NCI-H526 (cell line): ENCODE measurements around the gene UBE3B.

Experiments used
- DNase-seq, 2 experiments: peaks; one replicate each; lab custom pipeline; 2025; lab: John Stamatoyannopoulos, UW

Gene UBE3B

DNA sequence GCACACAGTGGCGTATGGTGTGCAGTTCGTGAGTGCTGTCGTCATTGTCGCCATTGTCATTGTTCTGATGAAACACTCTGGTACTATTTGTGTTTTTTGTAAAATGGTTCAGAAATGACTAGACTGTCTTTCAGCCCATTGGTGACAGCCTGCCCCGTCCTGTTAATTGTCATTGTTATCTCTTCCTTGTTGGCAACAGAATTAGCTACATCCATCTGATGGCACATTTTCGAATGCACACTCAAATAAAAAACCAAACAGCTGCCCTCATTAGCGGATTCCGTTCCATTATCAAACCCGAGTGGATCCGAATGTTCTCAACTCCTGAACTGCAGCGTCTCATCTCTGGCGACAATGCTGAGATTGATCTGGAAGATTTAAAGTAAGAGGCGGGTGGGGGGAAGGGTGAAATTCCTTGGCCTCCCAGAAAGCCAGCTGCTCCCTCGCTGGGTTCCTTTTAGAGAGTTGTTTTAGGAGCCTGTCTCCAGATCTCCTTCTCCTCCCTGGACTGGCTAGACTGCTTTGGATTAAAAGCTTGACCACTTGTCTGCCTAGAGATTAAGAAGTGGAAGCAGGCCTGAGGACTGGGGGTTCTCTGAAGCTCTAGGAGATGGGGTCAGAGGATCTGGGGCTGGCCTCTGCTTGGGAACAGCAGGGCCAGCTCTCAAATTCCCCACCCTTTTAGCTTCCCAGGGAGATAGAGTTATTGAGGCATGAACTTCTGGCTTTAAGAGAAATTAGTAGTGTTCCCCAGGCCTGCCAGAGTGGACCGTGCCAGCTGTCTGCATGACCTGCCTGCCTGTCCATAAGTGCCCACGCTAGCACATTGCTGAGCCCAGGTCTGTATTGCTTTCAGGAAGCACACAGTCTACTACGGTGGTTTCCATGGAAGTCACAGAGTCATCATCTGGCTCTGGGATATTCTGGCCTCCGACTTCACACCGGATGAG lies 52.5 kb downstream of the UBE3B start:
- no peak for DNase-seq

DNA sequence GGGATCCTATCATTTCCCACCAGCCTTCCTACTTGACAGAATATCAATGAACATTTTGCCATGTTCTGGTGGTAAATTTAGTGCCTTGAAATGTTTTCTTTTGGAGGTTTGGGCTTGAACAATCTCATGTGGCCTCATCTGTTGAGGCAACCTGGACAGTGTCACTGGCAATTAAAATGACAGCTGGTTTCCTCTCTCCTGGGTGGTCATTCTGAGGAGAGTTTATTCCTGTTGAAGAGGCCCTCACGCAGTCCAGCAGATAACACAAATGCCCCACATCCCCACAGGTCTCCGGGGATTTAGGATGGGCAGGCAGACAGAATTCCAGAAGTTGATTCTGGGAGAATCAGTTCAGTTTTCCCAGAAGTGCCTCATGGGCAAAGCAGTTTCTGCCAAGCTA lies 54.0 kb downstream of the UBE3B start:
- DNase-seq: no peak

DNA sequence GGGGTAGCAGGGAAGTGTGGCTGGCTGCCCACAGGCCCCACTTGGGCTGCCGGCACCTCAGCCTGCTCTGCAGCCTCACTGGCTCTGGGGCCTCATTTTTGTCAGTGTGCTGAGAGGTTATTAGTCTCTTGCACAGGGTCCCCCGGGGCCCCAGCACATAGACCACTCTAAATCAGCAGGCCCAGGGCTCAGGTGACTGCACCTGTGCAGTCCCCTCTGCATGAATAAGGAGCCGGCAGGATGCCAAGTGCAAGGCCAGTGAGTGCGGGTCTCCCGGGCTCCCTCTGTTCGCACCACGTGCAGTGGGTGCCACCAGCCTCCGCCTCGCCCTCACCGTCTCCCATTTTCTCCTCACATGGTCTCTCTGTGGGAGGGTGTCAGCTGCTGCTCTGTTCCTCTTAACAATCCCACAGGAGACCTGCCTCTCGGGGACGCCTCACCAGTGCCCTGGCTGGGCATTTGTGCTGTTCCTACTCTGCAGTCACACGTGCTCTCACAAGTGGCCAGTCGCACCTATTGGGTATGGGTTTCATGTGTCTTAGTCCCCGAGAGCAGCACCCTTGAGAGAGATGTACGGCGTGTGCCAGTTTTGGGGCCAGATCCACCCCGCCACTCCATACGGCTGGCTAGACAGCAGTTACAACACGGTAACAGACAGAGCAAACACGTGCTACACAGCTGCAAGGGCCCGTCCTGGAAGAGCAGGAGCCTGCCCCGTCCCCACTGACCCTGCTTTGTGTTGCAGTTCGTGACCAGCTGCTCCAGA lies 55.5 kb downstream of the UBE3B start:
- no peak for DNase-seq

DNA sequence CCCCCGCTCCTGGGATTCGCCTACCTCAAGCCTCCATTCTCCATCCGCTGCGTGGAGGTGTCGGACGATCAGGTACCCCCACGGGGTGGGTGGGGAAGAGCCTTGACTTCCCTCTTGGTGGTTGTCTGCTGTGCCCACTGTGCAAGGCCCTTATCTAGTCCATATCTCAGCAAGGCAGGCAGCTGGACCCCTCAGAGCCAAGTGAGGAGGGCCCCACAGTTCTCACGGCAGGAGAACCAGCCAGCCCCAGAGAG lies 56.0 kb downstream of the UBE3B start:
- no peak for DNase-seq

DNA sequence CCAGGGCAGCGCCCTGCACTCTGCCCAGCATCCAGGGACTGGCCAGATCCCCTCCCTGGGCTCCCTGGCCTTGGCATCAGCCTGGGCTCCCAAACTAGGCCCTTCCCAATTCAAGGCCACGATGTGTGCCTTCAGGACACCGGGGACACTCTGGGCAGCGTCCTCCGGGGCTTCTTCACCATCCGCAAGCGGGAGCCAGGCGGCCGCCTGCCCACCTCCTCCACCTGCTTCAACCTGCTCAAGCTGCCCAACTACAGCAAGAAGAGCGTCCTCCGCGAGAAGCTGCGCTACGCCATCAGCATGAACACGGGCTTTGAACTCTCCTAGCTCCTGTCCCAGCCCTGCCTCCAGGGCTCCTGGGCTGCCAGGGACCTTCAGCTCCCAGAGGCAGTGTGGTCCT lies 57.0 kb downstream of the UBE3B start:
- no peak for DNase-seq

DNA sequence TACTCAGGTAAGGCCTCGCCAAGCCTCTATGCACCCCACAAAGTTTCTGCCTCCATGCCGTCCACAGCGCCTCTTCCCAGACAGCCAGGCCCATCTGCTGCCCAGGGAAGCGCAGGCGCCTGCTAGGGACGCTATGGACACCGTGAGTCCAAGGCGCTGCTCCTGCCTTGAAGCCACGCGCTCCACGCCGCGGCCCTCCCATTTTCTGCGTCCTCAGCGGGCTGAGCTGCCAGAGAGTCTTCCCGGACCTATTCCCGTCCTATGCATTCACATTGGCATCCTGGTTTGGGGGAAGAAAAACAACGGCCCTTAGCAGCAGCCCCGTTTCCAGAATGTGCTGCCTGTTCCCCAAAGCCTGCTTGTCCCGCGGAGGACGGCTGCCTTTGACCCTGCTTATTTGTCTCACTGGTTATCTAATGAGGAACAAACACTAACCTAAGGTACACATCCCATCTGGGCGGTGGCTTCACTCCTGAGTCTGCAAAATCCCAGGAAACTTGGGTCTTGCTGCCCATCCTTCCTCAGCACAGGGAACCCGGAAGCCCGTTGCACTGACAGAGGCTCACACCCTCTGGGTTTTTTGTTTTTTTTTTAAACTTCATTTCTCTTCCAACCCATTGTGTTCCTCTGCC lies 57.9 kb downstream of the UBE3B start:
- no peak for DNase-seq

DNA sequence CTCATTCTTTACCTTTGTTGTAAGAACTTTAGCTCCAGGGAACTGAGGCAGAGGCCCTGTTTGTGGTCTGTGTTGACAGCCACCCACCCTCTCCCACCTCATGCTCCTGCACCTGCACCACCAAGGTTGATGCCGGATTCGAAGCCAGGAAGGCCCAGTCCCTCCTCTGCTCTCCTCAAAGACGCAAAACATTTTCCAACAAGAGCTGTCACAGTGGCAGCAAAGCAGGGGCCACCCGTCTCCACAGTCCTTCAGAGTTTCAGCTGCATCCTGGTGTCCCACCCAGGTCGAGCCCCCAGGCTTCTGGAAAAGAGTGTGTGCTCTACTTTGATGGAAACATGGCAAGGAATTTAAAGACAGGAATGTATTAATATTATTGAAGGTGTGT lies 58.4 kb downstream of the UBE3B start:
- DNase-seq: no peak

DNA sequence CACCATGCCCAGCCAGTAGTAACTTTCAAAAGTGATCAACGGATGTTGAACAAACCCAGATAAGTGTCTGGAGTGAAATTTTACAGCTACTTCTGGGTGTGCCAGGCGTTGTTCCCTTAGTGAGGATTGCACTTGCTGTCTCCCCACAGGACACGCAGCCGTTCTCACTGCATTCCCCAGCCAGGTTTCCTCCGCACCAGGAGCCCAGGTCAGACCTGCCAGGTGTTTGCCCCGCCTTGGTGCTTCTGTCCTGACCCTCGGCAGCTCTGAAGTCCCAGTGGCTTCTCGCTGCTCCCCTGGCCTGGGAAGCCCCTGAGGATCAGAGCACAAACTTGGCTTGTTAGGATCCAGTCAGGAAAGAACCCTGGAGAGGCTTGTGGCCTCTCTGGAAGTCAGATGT lies 59.7 kb downstream of the UBE3B start:
- no peak for DNase-seq

DNA sequence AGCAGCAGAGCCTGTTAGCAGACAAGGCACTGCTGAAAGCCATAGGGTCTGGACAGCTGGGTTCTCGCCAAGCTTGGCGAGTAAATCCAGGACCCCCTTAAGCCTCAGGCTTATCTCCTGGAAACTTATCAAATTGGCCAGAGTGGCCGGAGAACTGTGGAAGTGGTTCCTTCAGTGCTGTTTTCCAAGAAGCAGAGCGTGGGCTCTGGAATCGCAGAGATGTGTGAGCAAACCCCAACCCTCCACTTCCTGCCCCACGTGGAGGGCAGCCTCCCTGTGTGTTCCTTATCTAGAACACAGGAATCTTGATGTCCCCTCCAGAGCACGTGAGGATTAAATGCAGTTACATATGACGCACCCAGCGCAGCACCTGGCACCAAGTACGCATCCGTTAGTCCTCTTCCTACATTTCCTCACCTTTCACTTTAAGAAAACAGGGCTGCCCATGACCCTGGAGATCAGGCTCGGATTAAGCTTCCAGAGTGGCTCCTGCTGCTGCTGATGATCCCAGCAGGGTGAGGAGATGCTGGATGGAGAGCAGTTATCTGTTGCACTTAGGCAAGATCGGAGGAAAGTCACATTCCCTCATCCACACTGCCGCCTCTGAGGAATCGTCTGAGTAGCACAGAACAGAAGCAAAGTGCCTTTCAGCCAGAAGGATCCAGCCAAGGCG lies 60.9 kb downstream of the UBE3B start:
- DNase-seq: no peak

DNA sequence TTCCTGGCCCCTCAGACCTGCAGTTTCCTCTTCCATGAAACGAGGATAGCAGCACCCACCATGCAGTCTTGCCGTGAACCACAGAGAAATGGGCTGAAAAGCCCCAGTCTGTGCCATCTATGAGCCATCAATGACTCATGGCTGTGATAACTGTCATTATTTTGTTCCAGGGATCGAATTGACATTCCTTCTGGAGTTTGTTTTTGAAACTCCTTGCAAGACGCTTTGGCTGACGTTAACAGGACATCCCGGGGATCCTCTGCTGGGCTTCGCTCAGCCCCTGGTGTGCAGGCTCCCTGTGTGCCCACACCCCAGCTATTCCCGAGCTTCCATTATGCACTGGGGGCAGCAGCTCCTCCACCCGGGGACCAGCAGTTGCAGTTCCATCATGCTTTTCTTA lies 62.1 kb downstream of the UBE3B start:
- DNase-seq: no peak

DNA sequence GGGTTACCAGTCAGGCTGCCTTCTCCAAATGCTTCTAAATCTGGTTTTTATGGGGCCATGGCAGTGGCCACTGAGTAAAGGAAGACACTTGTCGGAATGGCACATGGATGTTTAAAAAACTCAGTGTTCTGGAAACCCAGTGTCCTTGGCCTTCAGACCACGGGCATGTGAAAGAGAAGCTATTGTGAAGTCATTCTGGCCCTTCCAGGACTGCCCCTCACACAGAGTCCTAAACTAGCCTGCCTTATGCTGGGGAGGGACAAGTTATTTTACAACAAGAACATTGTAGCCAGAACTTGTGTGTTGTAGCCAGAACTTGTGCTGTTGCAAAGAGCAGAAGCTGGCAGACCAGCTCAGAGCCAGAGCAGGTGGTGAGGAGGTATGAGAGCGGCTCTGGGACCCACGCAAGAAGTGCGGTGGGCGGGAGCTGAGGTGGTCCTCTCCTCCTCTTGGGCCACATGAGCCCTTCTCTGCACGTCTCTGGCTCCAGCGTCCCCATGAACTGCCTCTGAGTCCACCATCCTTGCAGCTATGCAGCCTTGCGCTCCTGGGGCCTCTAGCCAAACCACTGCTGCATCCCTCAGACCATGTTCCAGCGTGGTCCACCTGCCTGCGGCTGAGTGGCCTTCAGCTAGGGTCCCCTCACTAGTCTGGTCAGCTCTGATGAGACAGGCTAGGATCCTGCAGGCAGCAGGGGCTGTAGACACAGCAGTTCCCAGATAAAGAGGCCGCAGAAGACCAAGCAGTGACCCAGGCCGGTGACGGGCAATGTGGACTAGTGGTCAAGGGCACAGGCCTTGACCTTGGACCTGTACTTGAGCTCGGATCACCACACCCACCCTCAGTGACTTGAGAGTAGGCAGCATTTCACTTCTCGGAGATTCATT lies 63.3 kb downstream of the UBE3B start:
- DNase-seq: no peak

DNA sequence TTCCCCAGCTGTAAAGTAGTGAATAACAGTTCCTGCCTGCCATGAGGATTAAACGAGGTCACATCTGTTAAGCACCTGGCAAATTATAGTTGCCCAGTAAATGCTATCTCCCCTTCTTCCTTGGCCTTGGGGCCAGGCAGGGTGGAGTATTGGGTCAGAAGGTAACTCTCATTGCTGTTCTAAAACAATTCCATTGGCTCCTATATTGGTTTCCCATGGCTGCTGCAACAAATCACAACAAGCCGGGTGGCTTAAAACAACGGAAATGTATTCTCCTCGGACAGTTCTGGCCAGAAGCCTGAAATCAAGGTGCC lies 63.9 kb downstream of the UBE3B start:
- DNase-seq: no peak

DNA sequence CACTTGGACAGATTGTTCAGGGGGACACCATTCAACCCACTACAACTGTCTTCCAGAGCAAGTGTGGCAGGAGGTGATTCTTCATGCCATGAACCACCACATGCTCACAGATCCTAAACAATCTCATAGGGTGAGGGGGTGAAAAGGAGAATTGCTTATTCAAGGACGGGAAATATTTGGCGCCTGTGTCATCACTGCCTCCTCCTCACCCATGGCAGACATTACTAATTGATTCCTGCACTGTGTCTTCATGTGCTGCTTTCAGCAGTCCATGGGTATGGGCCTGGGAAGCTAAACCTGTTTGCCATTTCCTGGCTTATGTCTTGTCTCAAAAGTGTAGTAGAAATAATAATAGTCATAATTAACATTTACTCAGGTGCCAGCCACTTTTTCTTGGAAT lies 64.6 kb downstream of the UBE3B start:
- no peak for DNase-seq

DNA sequence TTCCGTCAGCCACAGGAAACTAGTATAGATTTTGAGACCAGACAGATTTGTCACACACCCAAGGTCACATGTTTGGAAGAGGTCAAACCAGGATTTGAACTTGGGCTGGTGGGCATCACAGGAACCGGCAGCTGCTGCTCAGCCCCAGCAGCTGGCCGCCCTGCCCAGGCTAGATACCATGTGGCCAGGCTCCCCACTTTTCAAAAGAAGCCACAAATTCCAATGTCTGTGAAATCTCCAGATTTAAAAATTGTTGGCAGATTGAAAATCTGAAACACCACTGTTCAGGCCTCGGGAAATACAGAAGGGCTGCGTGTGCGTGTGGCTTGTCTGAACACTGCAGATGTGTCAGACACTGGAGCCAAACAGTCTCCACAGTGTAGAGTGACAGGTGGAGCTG lies 65.4 kb downstream of the UBE3B start:
- no peak for DNase-seq

DNA sequence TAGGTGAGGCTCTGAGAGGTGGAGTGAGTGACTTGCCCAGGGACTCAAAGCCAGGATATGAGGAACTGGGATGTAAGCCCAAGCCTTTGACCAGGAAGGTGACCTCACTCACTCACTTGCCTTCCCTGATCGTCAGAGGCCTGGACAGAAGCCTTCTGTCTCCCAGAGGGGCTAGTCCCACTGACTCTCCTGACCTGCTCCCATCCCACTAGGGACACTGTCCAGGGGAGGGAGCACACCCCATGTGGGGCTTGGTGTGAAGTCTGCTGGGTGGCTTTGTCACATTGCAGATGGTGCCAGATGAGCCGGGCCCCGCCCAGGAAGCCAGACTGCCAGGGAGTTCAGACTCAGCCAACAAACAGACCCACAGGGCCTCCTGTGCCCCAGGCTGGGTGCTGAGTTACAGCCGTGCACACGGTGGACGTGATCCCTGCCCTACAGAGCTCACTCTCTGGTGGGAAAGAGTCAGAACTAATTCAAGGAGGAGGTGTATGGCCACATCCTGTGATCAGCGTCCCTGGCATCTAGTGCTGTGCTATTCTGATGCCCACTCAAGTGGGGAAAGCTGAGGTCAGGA lies 67.6 kb downstream of the UBE3B start:
- no peak for DNase-seq

DNA sequence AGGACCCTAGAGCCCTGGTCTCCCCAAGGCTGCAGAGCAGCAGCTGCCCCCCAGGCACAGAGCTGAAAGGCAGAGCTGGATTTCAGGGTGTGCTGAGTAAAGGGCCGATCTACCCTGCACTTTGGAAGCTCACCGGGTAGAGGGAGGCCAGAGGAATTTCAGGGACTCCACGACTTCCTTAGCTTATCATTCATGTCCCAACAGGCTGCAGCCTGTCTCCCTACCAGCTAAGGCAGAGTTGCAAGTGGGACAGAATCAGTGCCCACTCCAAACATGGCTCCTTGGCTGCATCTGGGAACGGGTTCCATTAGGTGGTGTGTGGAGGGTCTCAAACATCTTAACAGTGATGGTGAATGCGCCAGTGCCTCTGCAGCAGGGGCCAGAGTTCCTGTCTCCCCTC lies 68.4 kb downstream of the UBE3B start:
- DNase-seq: no peak

DNA sequence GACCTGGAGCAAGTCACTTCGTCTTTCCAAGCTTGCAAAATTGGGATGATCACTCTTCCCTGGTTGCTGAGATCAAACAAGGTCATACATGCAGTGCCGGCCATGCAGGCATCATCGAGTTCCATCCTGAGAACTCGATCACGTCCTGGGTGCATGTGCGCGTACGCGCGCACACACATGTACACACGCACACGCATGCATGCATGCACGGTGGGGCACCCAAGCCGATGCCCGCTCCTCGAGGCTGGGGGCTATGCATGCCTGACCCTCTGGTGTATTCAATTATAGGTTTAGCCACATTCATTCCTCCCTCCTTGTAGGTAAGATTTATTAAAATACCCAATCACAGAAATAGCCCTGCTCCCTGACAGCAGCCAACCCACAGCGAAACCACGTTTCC lies 69.9 kb downstream of the UBE3B start:
- no peak for DNase-seq

DNA sequence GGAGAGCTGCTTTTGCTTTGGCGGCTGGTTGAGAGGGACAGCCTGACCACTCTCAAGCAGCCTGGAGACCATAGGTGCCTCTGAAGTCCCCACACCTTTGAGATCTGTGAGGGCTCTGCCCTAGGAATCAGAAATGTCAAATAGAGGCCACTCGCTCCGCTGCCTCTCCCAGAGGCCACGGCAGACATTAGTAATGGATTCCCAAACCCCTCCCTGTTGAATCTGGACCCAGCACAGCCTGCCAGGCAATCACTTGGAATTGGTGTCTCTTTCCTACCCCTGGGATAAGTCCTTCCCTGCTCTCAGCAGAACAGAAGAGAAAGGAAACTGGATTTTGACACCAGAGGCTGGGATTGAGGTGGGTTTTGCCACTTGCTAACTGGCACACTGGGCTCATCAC lies 70.8 kb downstream of the UBE3B start:
- no peak for DNase-seq

DNA sequence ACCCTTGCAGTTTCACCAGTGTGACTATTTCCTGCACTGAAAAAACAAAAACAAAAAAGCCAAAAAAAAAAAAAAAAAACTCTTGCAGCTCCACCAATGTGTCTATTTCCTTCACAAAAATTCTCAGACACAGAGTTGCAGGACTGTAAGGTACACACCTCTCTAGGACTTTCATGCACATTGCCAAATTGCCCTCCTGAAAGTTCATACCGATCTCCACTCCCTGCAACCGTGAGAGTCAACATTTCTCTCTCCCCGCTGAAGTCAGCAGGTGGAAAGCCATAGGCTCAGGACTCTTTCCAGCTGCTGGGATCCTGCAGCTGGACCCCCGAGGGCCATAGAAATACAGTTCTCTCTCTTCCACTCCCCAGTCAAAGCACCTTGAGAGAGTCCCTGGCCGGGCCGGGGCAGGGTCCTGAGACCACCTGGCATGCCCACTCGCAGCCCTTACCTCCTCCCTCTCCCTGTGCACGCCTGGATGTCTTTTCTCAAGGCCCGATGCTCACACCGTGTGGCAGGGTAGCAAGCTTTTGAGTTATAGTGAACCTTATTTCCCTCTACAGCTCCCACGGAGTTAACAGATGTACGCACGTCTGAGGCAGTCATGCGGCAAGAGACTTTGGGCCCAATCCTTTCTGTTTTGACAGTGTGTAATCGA lies 72.3 kb downstream of the UBE3B start:
- DNase-seq: no peak

DNA sequence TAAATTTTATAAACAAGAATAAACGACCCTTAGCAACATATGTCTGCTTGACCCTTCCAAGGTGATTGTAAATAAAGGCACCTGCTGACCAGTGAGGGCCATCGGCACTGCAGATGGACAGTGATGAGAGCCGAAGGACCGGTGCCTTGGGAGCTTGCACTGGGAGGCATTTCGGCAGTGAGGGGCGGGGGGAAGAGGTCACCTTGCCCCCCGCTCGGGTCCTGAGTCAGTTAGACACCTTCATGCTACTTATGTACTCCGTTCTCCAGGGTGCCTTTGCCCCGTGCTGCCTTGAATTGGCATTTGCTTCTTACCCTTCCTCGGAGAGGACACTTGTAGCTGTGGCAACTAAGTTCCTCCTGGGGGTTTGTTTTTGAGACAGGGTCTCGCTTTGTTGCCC lies 72.8 kb downstream of the UBE3B start:
- no peak for DNase-seq

DNA sequence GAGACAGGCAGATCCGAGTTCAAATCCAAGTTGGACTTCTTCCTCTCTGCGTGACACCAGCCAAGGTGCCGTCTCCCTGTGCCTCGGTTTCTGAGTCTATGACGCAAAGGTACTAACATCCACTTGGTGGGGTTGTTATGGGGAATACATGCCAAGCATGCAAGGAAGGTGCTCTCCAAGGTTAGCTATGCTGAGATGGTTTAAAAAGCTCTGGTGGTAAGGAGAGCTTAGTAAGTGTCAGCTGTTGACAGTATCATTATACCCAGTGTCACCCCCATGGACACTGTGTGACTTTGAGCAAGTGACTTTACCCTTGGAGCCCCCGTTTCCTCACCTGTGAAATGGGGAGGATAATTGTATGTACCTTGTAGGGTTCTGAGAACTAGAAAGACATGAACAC lies 73.7 kb downstream of the UBE3B start:
- no peak for DNase-seq
